ENCODE results near the gene ZC3H4. TPM values are rescaled to one million over a fixed set of nuclear protein-coding genes. Genes with fewer than 3 reads are reported as not detected.

Gene ZC3H4
- total and polyA plus RNA-seq, 2 of the 8 experiments (the other 6 are each of a cell fraction or from before 2014, with no cell fraction given), result 6.6 to 92.0 TPM

DNA sequence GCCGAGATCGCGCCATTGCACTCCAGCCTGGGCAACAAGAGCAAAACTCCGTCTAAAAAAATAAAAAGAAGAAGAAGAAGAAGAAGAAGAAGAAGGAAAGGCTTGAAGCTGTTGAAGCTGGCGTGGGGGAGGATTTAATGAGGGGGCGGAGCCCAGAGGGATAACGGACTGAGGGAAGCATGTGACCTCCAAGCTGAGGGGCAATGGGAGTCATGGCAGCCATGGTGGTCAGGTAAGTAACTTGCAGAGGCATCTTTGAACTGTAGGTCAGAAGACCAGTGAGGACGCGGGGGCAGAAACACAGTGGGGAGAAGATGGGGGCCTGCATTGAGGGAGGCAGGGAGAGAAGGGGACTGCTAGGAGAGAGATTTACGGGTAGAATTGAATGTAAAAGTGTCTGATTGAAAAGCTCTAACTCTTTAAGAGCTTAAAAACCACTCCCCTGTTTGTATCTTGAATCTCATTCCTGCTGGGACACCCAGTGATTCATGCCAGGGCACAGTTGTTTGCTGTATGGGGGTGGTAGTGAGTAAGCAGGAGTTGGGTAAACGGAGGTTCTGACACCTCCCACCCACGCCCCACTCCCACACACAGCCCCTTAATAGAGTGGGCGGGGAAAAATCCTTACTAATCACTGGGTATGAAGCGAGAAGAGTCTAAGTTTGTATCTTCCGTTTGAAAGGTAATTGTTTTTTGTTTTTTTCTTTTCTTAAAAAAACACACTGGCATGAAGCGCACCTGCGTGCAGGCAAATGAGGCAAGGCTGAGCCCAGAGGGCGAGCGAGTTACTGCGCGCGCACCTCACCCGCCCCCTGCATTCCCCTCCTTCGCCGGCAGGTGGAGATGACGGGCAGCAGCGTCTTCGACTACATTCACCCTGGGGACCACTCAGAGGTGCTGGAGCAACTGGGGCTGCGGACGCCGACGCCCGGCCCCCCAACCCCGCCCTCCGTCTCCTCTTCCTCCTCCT is 78.2 kb downstream of the ZC3H4 start:
- H2AFZ ChIP-seq (ENCODE audit: low read length), result no peak overlapping the region; the same call in 1 of the 2 replicates
- peak overlapping the region; percentile 86 for H3K18ac ChIP-seq (ENCODE audit: extremely low read depth, low read length)
- no peak overlapping the region for H4K8ac ChIP-seq (ENCODE audit: extremely low read depth, insufficient read depth, low read length)
- peak overlapping the region; percentile 1 for H4K5ac ChIP-seq (ENCODE audit: insufficient read length, low read depth, low read length)
- H3K27me3 ChIP-seq (replicated peaks in 1 of 4; ENCODE audit: control insufficient read depth in 3 of 4, extremely low read depth in 1 of 4, insufficient read depth in 3 of 4, low read length in 3 of 4), result no peaks in the 10 kb centered on the region; a peak in 1 of 7 replicates
- 16% methylated on average over 30 of the region's 35 CpGs; no CpG with 5 or more reads in 1 of the 2 experiments for WGBS, 2 experiments (ENCODE audit: extremely low coverage in 1 of 2, insufficient coverage in 1 of 2, insufficient read length in 1 of 2, insufficient replicate concordance in 2 of 2, low coverage in 1 of 2, low lambda C conversion rate in 2 of 2, missing lambda C conversion rate in 1 of 2)
- H2BK5ac ChIP-seq (ENCODE audit: low read depth, low read length), result peak overlapping the region; percentile 60; the same call in 1 of the 2 replicates
- no peak overlapping the region for H3K56ac ChIP-seq (replicated peaks; ENCODE audit: insufficient read length, low read depth, low read length)
- DNase-seq (ENCODE audit: low read depth in 1 of 2, low spot score in 2 of 2), result peak in 1 of 2 experiments; percentile 100
- peaks cover 0 to 2% of the 10 kb centered on the region in 2 experiments for H4K20me1 ChIP-seq (replicated peaks in 1 of 2; ENCODE audit: control insufficient read depth in 1 of 2, insufficient read depth in 2 of 2, low read length in 2 of 2)
- H3K4ac ChIP-seq (replicated peaks; ENCODE audit: insufficient read length, low read depth, low read length), result no peak overlapping the region
- no peaks in the 10 kb centered on the region for H3K79me1 ChIP-seq (ENCODE audit: low read depth, low read length)
- no peak overlapping the region for H2BK15ac ChIP-seq (ENCODE audit: low read length)
- H3K36me3 ChIP-seq (ENCODE audit: control insufficient read depth in 2 of 4, insufficient read depth in 4 of 4, low read length in 3 of 4), result no peaks in the 10 kb centered on the region
- peak; percentile 60 for FAIRE-seq
- H2BK12ac ChIP-seq (ENCODE audit: low read depth, low read length), result no peak overlapping the region
- H3K23me2 ChIP-seq (ENCODE audit: low read depth, low read length), result peaks cover 4% of the 10 kb centered on the region; the same call in 1 of the 2 replicates
- no peak overlapping the region for H3K14ac ChIP-seq (ENCODE audit: insufficient read length)
- H3K9me3 ChIP-seq (ENCODE audit: insufficient read depth in 2 of 2, low read depth in 1 of 2, low read length in 1 of 2), result no peaks in the 10 kb centered on the region
- H3K4me3 ChIP-seq (ENCODE audit: extremely low read depth in 1 of 4, insufficient read depth in 2 of 4, low read depth in 3 of 4, low read length in 4 of 4), result peak overlapping the region; percentile 23 to 65 (median 47); a peak in 7 of 8 replicates
- ChIA-PET CTCF (ENCODE audit: partially characterized antibody) (interaction anchor here (0.5 to 6.5 kb wide), 29 partner anchors 9 to 754 kb away, joined by 3 to 48 read pairs (median 4); partner anchors contain the start of genes NPAS1, SAE1 and ZC3H4), POLR2A (ENCODE audit: partially characterized antibody) (interaction anchor here (0.6 to 2.9 kb wide), 14 partner anchors 9 to 730 kb away, joined by 3 to 17 read pairs (median 4); partner anchors contain the start of genes TMEM160 and ZC3H4)
- no peak overlapping the region; a peak in 1 of 7 replicates for H3K9ac ChIP-seq (replicated peaks in 1 of 4; ENCODE audit: extremely low read depth in 1 of 4, low read depth in 3 of 4, low read length in 3 of 4)
- H2BK20ac ChIP-seq (ENCODE audit: low read length), result no peak overlapping the region
- H2AK5ac ChIP-seq (ENCODE audit: low read depth, low read length), result no peak overlapping the region
- no peak overlapping the region for H3K27ac ChIP-seq (ENCODE audit: low read depth, low read length)
- no peaks in the 10 kb centered on the region for H3K79me2 ChIP-seq (ENCODE audit: control insufficient read depth in 1 of 2, insufficient read depth in 2 of 2, low read length in 2 of 2)
- H3K4me2 ChIP-seq (ENCODE audit: insufficient read depth in 1 of 2, low read depth in 2 of 2, low read length in 2 of 2), result peak overlapping the region; percentile 57 to 77
- no peak overlapping the region for H2BK120ac ChIP-seq (replicated peaks; ENCODE audit: low read depth, low read length)
- H4K91ac ChIP-seq (replicated peaks; ENCODE audit: insufficient read length, low read length), result no peak overlapping the region
- no peak overlapping the region for H3K23ac ChIP-seq (ENCODE audit: insufficient read length)
- H3K4me1 ChIP-seq (replicated peaks in 1 of 4; ENCODE audit: control insufficient read depth in 3 of 4, insufficient read depth in 4 of 4, low read length in 3 of 4), result peaks cover 3 to 7% (median 6%) of the 10 kb centered on the region in 4 experiments; a peak in 6 of 7 replicates
- peak; percentile 54; the same call in 1 of the 2 replicates for TF ChIP-seq TBP (IDR thresholded peaks at IDR 0.05; ENCODE audit: low read depth, low read length)
- peak; percentile 86 for TF ChIP-seq CREB1 (IDR thresholded peaks at IDR 0.05)
- no peak for TF ChIP-seq EP300 (IDR thresholded peaks at IDR 0.05; ENCODE audit: borderline replicate concordance in 1 of 2, low read depth in 2 of 2, low read length in 2 of 2)
- TF ChIP-seq HDAC6 (IDR thresholded peaks at IDR 0.05; ENCODE audit: low read depth, low read length), result no peak
- peak; percentile 82 for TF ChIP-seq YY1 (IDR thresholded peaks at IDR 0.05; ENCODE audit: low read depth, low read length)
- peak; percentile 47; the same call in 1 of the 2 replicates for TF ChIP-seq POLR2AphosphoS5 (IDR thresholded peaks at IDR 0.05; ENCODE audit: low read depth, low read length)
- no peak for TF ChIP-seq BCL11A (IDR thresholded peaks at IDR 0.05; ENCODE audit: low read depth in 2 of 2, low read length in 2 of 2)
- no peak for TF ChIP-seq RFX5 (IDR thresholded peaks at IDR 0.05; ENCODE audit: borderline replicate concordance, low read depth, low read length)
- no peak for TF ChIP-seq SP2 (IDR thresholded peaks at IDR 0.05; ENCODE audit: low read length)
- 0 out of 2 replicates have a peak, but pooled peaks have one; percentile 17 for TF ChIP-seq BACH1 (IDR thresholded peaks at IDR 0.05; ENCODE audit: low read length)
- peak; percentile 39 for TF ChIP-seq NRF1 (IDR thresholded peaks at IDR 0.05; ENCODE audit: low read depth, low read length)
- TF ChIP-seq MAFK (IDR thresholded peaks at IDR 0.05; ENCODE audit: low read depth, low read length), result no peak
